ENCODE data around the gene DLGAP1.

GRCh38 chr18:4004183-4004829, 450.8 kb downstream of the DLGAP1 start:
- no peak for TF ChIP-seq REST (IDR thresholded peaks at IDR 0.05; ENCODE audit: low read depth, low read length)
- no peak for TF ChIP-seq EP300 (IDR thresholded peaks at IDR 0.05; ENCODE audit: borderline replicate concordance in 1 of 2, low read depth in 1 of 2, low read length in 1 of 2)
- TF ChIP-seq CHD2 (IDR thresholded peaks at IDR 0.05; ENCODE audit: low read length, partially characterized antibody): no peak
- TF ChIP-seq, protein P1, sequence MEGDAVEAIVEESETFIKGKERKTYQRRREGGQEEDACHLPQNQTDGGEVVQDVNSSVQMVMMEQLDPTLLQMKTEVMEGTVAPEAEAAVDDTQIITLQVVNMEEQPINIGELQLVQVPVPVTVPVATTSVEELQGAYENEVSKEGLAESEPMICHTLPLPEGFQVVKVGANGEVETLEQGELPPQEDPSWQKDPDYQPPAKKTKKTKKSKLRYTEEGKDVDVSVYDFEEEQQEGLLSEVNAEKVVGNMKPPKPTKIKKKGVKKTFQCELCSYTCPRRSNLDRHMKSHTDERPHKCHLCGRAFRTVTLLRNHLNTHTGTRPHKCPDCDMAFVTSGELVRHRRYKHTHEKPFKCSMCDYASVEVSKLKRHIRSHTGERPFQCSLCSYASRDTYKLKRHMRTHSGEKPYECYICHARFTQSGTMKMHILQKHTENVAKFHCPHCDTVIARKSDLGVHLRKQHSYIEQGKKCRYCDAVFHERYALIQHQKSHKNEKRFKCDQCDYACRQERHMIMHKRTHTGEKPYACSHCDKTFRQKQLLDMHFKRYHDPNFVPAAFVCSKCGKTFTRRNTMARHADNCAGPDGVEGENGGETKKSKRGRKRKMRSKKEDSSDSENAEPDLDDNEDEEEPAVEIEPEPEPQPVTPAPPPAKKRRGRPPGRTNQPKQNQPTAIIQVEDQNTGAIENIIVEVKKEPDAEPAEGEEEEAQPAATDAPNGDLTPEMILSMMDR (IDR thresholded peaks at IDR 0.05): no peak
- no peak for TF ChIP-seq GABPA (IDR thresholded peaks at IDR 0.05; ENCODE audit: low read depth)
- no peak for TF ChIP-seq SMC3 (IDR thresholded peaks at IDR 0.05; ENCODE audit: low read depth, low read length)
- TF ChIP-seq RAD21 (IDR thresholded peaks at IDR 0.05; ENCODE audit: low read length): no peak
- no peak for TF ChIP-seq YY1 (IDR thresholded peaks at IDR 0.05; ENCODE audit: low read depth)
